ENCODE results near the gene GALNT9.

Gene GALNT9

DNA sequence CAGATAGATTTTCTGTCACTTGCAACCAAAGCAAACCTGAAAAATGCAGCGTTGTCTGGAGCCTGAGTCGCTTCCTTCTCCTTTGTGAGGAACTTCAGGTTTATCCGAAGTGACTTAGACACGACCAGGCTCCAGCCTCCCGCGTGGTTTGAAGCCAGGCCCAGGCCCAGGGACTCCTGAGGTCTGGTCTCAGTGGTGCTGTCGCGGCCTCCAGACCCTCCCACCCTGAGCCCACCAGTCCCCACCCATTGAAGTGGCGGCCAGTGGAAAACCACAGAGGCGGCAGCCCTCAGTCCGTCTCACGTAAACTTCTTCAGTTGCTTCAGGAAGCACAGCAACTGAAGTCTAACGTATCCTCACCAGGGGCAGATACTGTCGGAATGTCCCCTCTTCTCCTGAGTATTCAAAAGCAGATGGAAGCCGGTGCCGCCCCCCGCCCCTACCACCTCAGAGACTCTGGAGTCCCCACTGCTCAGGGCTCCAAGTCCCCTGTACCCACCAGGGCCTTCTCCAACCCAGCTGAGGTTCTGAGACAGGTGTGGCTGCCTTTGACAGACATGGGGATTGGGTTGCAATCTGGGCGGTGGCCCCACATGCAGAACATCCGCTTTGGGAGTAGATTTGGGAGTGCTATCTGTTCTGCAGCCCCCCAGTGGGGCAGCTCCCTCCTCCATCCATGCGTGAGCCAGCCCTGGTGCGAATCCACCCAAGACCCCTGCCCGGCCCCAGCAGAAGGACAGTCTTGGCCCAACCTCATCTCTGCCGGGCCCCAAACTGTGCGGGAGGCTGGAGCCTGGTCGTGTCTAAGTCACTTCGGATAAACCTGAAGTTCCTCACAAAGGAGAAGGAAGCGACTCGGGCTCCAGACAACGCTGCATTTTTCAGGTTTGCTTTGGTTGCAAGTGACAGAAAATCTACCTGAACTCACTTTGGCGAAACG lies 26.6 kb upstream of the GALNT9 start:
- peaks cover 19% of the 10 kb centered on the region for H3K4me1 Mint-ChIP-seq
- no peak overlapping the region for H3K27ac Mint-ChIP-seq
- no peaks in the 10 kb centered on the region for H3K36me3 Mint-ChIP-seq (ENCODE audit: low read depth)
- H3K9me3 Mint-ChIP-seq = peaks cover 5% of the 10 kb centered on the region
- no peak for DNase-seq
- no peak for TF ChIP-seq CTCF (IDR thresholded peaks at IDR 0.05)
- H3K4me3 Mint-ChIP-seq = no peak overlapping the region
- H3K27me3 Mint-ChIP-seq (ENCODE audit: low read depth, poor library complexity) = peaks cover 31% of the 10 kb centered on the region

GRCh38 chr12:132354982-132355680 lies 25.7 kb upstream of the GALNT9 start:
- Mint-ChIP-seq H3K36me3 (ENCODE audit: low read depth) (no peaks in the 10 kb centered on the region), H3K27me3 (ENCODE audit: low read depth, poor library complexity) (peaks cover 31% of the 10 kb centered on the region), H3K9me3 (peaks cover 5% of the 10 kb centered on the region), H3K4me3 (no peak overlapping the region), H3K4me1 (peaks cover 19% of the 10 kb centered on the region), H3K27ac (no peak overlapping the region)
- DNase-seq = no peak
- no peak for TF ChIP-seq CTCF (IDR thresholded peaks at IDR 0.05)

DNA sequence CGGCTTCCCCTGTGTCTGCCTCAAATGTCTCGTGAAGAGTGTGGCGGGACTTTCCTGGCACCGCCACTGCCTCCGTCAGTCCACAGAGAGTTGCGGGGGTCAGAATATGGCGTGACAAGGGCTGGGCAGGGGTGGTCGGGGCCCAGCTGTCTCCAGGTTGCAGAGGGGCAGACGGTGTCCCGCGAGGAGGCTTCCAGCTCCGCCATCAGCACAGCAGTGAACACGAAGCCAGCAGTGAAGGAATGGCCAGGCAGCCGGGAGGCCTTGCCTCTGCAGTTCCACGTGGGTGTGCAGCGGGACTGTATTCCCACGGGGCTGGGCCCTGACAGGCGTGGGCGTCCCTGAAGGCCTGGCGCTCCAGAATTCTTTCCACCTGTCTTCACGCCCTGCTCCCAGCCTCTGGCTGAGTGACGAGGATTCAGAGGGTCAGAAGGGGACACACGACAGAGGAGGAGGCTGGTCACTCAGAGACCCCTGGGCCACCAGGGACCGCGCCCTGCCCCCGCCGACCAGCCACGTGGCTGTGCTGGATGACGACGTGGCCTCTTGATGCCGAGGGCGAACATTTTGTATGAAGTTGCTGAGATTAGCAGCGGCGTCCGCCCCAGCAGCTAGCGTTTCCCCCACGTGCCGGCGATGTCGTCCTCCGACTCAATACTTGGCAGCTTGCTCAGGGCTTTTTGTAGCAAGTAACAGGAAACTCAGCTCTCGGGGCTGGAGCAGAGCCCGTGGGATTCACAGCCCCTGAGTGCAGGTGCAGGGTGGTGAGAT lies 25.0 kb upstream of the GALNT9 start:
- peaks cover 31% of the 10 kb centered on the region for H3K27me3 Mint-ChIP-seq (ENCODE audit: low read depth, poor library complexity)
- no peak for TF ChIP-seq CTCF (IDR thresholded peaks at IDR 0.05)
- no peaks in the 10 kb centered on the region for H3K9me3 Mint-ChIP-seq
- H3K4me1 Mint-ChIP-seq = peaks cover 19% of the 10 kb centered on the region
- H3K4me3 Mint-ChIP-seq = no peak overlapping the region
- H3K27ac Mint-ChIP-seq = no peak overlapping the region
- no peaks in the 10 kb centered on the region for H3K36me3 Mint-ChIP-seq (ENCODE audit: low read depth)
- DNase-seq = no peak

DNA sequence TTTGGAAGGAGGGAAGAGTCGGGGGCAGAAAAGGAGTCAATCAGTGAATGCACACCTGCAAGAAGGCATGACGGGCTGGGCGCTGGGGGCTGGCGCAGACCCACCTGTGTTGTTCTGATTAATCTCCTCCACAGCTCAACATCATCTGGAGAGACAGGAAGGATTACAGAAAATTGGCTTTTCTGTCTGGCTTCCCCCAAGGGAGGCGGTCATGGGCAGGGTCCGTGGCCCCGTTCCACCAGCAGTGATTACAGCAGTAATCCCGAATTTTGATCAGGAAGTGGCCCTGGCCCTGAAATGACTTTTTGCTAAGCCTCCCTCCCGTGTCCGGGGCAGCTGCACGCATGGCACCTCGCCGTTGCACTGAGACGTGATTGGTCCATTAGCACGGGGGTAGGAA lies 24.4 kb upstream of the GALNT9 start:
- no peak for TF ChIP-seq CTCF (IDR thresholded peaks at IDR 0.05)
- Mint-ChIP-seq H3K9me3 (no peaks in the 10 kb centered on the region), H3K4me1 (peaks cover 19% of the 10 kb centered on the region), H3K27ac (no peak overlapping the region), H3K36me3 (ENCODE audit: low read depth) (no peaks in the 10 kb centered on the region), H3K4me3 (no peak overlapping the region), H3K27me3 (ENCODE audit: low read depth, poor library complexity) (peaks cover 31% of the 10 kb centered on the region)
- no peak for DNase-seq

GRCh38 chr12:132352896-132353800 lies 23.8 kb upstream of the GALNT9 start:
- no peak for DNase-seq
- Mint-ChIP-seq H3K27ac (no peak overlapping the region), H3K4me1 (peaks cover 19% of the 10 kb centered on the region), H3K27me3 (ENCODE audit: low read depth, poor library complexity) (peaks cover 31% of the 10 kb centered on the region), H3K9me3 (no peaks in the 10 kb centered on the region), H3K36me3 (ENCODE audit: low read depth) (no peaks in the 10 kb centered on the region), H3K4me3 (no peak overlapping the region)
- no peak for TF ChIP-seq CTCF (IDR thresholded peaks at IDR 0.05)

Data from nephron progenitor cell (in vitro differentiated cells).